HG03175 (cell line): ENCODE results near the gene CKM.

Experiments
- ATAC-seq: cut with Tn5 transposase; IDR thresholded peaks from one replicate; pipeline ENCODE4 v1.9.1; 2021; ENCODE audit warnings: mild to moderate bottlenecking, moderate library complexity; ENCODE audit not compliant: unreplicated experiment

Gene CKM

GRCh38 chr19:45322744-45323281 lies at the start of gene CKM:
Gene CKM (minus strand): TSS chr19:45322875. CDS start chr19:45319713, 3,162 bp downstream.
- ATAC-seq = no peak

- peak; percentile 95 for ATAC-seq
These were observed 47.9 kb upstream of the CKM start, which contains the start of gene ERCC2 for GRCh38 chr19:45370410-45371204. Gene ERCC2 (minus strand): TSS chr19:45370573. CDS start chr19:45370540, 33 bp downstream.

DNA sequence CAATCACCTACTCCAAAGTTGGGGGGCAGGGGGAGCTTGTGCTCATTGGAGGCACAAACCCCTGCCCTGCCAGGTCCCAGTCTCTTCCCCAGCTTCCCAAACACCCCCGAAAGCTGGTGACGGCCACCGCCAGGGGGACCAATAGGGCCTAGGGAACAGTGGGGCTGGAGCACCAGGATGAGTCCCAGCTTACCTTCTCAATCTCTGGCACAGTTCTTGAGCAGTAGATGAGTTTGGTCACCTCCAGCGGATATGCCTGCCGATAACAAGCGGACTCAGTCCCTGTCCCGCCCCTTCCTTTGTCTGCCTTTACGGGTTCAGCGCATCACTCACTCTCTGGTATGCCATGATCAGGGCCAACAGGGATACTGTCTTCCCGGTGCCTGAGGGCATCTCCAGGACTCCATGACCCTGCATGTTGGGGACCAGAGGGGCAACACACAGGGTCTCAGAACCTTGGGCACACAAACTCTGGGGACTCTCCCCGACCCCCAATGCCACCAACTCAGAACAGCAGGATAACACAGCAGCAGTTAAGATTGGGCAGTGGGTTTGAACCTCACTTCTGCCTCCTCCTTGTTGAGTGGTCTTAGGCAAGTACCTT lies 46.2 kb upstream of the CKM start:
- ATAC-seq = no peak

- ATAC-seq = no peak
These were observed 45.5 kb upstream of the CKM start for GRCh38 chr19:45368127-45368526.

GRCh38 chr19:45364696-45365095 lies 42.0 kb upstream of the CKM start:
- ATAC-seq = no peak

- ATAC-seq = no peak
These were observed 41.3 kb upstream of the CKM start for GRCh38 chr19:45363861-45364459.

GRCh38 chr19:45362291-45362690 lies 39.6 kb upstream of the CKM start:
- no peak for ATAC-seq

DNA sequence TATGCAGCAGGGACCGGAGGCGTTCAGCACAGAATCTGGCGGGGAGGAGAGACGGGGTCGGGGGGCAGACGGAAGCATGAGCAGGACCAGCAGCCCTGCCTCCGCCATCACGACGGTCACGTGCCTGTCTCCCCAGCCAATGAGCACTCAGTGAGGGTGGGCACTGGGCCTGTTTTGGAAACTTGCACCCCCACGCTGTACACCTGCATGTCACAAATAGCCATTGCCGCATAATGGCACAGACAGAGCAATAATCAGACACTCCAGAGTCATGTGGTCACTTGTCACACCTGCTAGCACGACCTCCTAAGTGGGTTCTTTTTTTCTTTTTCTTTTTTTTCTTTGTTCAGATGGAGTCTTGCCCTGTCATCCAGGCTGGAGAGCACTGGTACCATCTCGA lies 38.9 kb upstream of the CKM start:
- no peak for ATAC-seq

- no peak for ATAC-seq
These were observed 35.6 kb upstream of the CKM start for GRCh38 chr19:45358213-45358792.

- no peak for ATAC-seq
These were observed 34.7 kb upstream of the CKM start for GRCh38 chr19:45357445-45357783.

- no peak for ATAC-seq
These were observed 34.2 kb upstream of the CKM start for GRCh38 chr19:45356760-45357444.

- ATAC-seq = no peak
These were observed 33.2 kb upstream of the CKM start for GRCh38 chr19:45355910-45356309.

GRCh38 chr19:45355402-45355801 lies 32.7 kb upstream of the CKM start:
- ATAC-seq = no peak

- ATAC-seq = no peak
These were observed 31.7 kb upstream of the CKM start for GRCh38 chr19:45354241-45354842.

GRCh38 chr19:45352914-45353796 lies 30.5 kb upstream of the CKM start:
- ATAC-seq = no peak

DNA sequence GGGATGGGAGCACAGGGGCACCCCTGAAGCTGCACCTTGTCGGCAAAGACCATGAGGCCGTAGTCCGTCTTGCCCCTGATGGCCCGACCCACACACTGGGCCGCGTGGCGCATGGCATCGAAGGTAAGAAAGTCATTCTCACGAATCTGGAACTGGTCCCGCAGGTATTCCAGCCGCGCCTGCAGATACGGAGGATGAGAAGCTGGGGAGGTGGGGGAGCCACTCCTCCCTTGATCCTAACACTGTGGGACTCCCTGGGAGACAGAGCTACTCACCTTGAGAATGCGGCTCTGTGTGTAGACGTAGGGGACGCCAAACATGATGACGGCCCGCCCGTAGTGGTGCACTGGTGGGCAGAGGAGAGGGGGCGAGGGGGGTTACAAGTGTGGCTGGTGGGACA lies 29.8 kb upstream of the CKM start:
- ATAC-seq = no peak

DNA sequence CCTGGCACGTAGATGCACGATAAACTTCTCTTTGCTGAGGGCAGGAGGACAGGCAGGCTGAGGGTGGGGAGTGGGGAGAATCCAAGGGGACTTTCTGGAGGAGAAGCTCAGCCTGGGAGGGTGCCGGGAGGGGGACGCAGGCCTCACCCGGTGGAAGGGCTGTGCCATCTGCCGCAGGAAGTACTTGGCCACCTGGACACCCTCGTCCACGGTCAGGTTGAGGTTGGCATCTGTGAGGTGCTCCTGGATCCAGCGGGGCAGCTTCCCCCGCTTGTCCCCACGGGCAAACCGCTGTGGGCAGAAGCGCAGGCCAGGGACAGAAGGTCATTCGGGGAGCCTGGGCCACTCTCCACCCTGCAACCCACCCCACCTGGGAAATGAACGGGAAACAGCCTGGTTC lies 29.4 kb upstream of the CKM start:
- no peak for ATAC-seq

- ATAC-seq = no peak
These were observed 28.8 kb upstream of the CKM start for GRCh38 chr19:45351401-45351952.

DNA sequence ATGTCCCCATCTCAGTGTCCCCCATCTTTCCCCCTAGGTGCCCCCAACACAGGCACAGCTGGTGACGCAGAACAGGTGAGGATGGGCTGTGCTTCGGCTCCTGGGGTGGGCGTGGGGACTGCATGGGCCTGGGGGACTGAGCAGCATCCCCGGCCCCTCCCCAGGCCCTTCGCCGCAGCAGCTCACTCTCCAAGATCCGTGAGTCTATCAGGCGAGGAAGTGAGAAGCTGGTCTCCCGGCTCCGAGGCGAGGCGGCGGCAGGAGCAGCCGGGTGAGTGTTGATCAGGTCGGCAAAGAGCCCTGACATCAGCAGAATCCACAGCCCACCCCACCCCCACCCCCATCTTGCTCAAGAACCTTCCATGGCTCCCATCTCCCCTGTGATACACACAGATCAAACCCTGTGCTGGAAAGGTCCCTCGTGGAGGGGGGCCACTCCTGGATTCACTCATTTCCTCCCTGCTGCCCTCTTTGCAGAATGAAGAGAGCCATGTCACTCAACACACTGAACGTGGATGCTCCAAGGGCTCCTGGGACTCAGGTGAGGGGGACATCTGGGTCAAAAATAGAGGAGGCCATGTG lies 27.9 kb upstream of the CKM start:
- ATAC-seq = no peak
